Measurements from ENCODE around the gene LRRC75A. TPM values are rescaled to one million over a fixed set of nuclear protein-coding genes. Genes with fewer than 3 reads are reported as not detected.
A peak's percentile ranks its signal among the peaks of the same experiment; 100 is the strongest.

The LRRC75A gene
- total RNA-seq, 3 donors from 2014 or later, result 37.1 to 85.7 (median 52.6) TPM

GRCh38 chr17:16468428-16468992, 23.5 kb downstream of the LRRC75A start:
- ATAC-seq, result no peak
- H3K4me1 ChIP-seq (ENCODE audit: low read depth), result peaks cover 28% of the 10 kb centered on the region
- H3K9me3 ChIP-seq, result no peaks in the 10 kb centered on the region
- H3K36me3 ChIP-seq (ENCODE audit: low read depth), result no peaks in the 10 kb centered on the region
- no peak for TF ChIP-seq CTCF (IDR thresholded peaks at IDR 0.05)
- no peak overlapping the region for H3K4me3 ChIP-seq
- no peak for DNase-seq
- intact Hi-C loops (cut with DNase I, micrococcal nuclease), result no loop called here

GRCh38 chr17:16467886-16468285, 24.1 kb downstream of the LRRC75A start:
- intact Hi-C loops (cut with DNase I, micrococcal nuclease), result no loop called here
- no peak for ATAC-seq
- Histone ChIP-seq H3K4me3 (no peak overlapping the region), H3K36me3 (ENCODE audit: low read depth) (no peaks in the 10 kb centered on the region), H3K9me3 (no peaks in the 10 kb centered on the region), H3K4me1 (ENCODE audit: low read depth) (peaks cover 34% of the 10 kb centered on the region)
- no peak for DNase-seq
- no peak for TF ChIP-seq CTCF (IDR thresholded peaks at IDR 0.05)

- intact Hi-C loops (cut with DNase I, micrococcal nuclease), result no loop called here
- peaks cover 41% of the 10 kb centered on the region for H3K4me1 ChIP-seq (ENCODE audit: low read depth)
- no peak overlapping the region for H3K4me3 ChIP-seq
- no peak for TF ChIP-seq CTCF (IDR thresholded peaks at IDR 0.05)
- H3K36me3 ChIP-seq (ENCODE audit: low read depth), result no peaks in the 10 kb centered on the region
- no peak for DNase-seq
- no peaks in the 10 kb centered on the region for H3K9me3 ChIP-seq
- no peak for ATAC-seq
These were observed 24.9 kb downstream of the LRRC75A start for GRCh38 chr17:16467044-16467443.

- DNase-seq (peak; percentile 53 to 75 (median 71)), ATAC-seq (peak; percentile 66)
- intact Hi-C loops (cut with DNase I, micrococcal nuclease), result no loop called here
- no peak for TF ChIP-seq CTCF (IDR thresholded peaks at IDR 0.05)
- Histone ChIP-seq H3K36me3 (ENCODE audit: low read depth) (no peaks in the 10 kb centered on the region), H3K9me3 (no peaks in the 10 kb centered on the region), H3K4me3 (no peak overlapping the region), H3K4me1 (ENCODE audit: low read depth) (peaks cover 41% of the 10 kb centered on the region)
These were observed 25.6 kb downstream of the LRRC75A start for GRCh38 chr17:16466407-16466806.

- Histone ChIP-seq H3K36me3 (ENCODE audit: low read depth) (no peaks in the 10 kb centered on the region), H3K4me3 (no peak overlapping the region), H3K9me3 (no peaks in the 10 kb centered on the region), H3K4me1 (ENCODE audit: low read depth) (peaks cover 41% of the 10 kb centered on the region)
- peak; percentile 83 for ATAC-seq
- TF ChIP-seq CTCF (IDR thresholded peaks at IDR 0.05), result no peak
- intact Hi-C loops (cut with DNase I, micrococcal nuclease), result no loop called here
- DNase-seq, result peak; percentile 90 to 95 (median 93)
These were observed 26.1 kb downstream of the LRRC75A start for GRCh38 chr17:16465861-16466338.

GRCh38 chr17:16465052-16465312, 27.0 kb downstream of the LRRC75A start:
- Histone ChIP-seq H3K4me3 (no peak overlapping the region), H3K36me3 (ENCODE audit: low read depth) (no peaks in the 10 kb centered on the region), H3K4me1 (ENCODE audit: low read depth) (peaks cover 41% of the 10 kb centered on the region), H3K9me3 (no peaks in the 10 kb centered on the region)
- no peak for ATAC-seq
- intact Hi-C loops (cut with DNase I, micrococcal nuclease), result no loop called here
- DNase-seq, result no peak
- no peak for TF ChIP-seq CTCF (IDR thresholded peaks at IDR 0.05)

Data from mucosa of descending colon (tissue), 3 donors.